Tibial artery (tissue), 4 donors: ENCODE results near the gene SPRED2.
A peak's percentile ranks its signal among the peaks of the same experiment; 100 is the strongest.

Experiments used
- DNase-seq, 2 donors: peaks; one replicate each; pipeline ENCODE4 v3.0.0-alpha.2; 2019
- H3K27ac ChIP-seq, 2 donors: fragments of 200-600 bp; sonication (generic) in 1 of 2; 1 replicate in 1 of 2; 2 replicates in 1 of 2; pipeline ENCODE4 v1.5.1; 2018 to 2019; ENCODE audit warnings: mild to moderate bottlenecking in 1 of 2
- H3K27me3 ChIP-seq, 2 donors: fragments of 200-600 bp; sonication (generic) in 1 of 2; one replicate each; pipeline versions ENCODE4 v1.5.1 to v1.6.0; 2016 to 2019
- H3K36me3 ChIP-seq, 3 donors: fragments of 200-600 bp; sonication (generic) in 2 of 3; one replicate each; pipeline ENCODE4 v1.5.1; 2016 to 2019; ENCODE audit warnings: mild to moderate bottlenecking in 2 of 3
- H3K4me1 ChIP-seq, 4 donors: fragments of 200-600 bp; sonication (generic) in 2 of 4; 1 replicate in 3 of 4; 2 replicates in 1 of 4; pipeline ENCODE4 v1.5.1; 2016 to 2019
- H3K4me3 ChIP-seq, 2 donors: fragments of 200-600 bp; sonication (generic) in 1 of 2; 1 replicate in 1 of 2; 2 replicates in 1 of 2; pipeline ENCODE4 v1.5.1; 2018 to 2019; ENCODE audit warnings: mild to moderate bottlenecking in 2 of 2
- H3K9me3 ChIP-seq, 3 donors: fragments of 200-600 bp; sonication (generic) in 1 of 3; one replicate each; pipeline ENCODE4 v1.5.1; 2016 to 2019
- CTCF ChIP-seq, 2 experiments: fragments of 200-600 bp in 1 of 2; fragments of 450-650 bp in 1 of 2; IDR thresholded peaks; one replicate each; pipeline ENCODE4 v1.5.1; 2017 to 2019; ENCODE audit warnings: antibody characterized with exemption in 2 of 2, mild to moderate bottlenecking in 1 of 2, moderate library complexity in 1 of 2
- intact Hi-C: fragments of 100-400 bp; cut with DNase I; formaldehyde crosslinking; loops from one replicate; pipeline ENCODE4 v1.15.0; 2023; ENCODE audit warnings: low total_unique reads

SPRED2 gene

GRCh38 chr2:65369574-65369973 is 62.8 kb downstream of the SPRED2 start:
- peaks cover 0 to 44% (median 19%) of the 10 kb centered on the region in 4 donors for H3K4me1 ChIP-seq
- no peak overlapping the region for H3K4me3 ChIP-seq
- no peak for DNase-seq
- no peaks in the 10 kb centered on the region for H3K36me3 ChIP-seq
- H3K9me3 ChIP-seq = no peaks in the 10 kb centered on the region
- no peak overlapping the region for H3K27ac ChIP-seq
- no peak for TF ChIP-seq CTCF (IDR thresholded peaks at IDR 0.05)
- H3K27me3 ChIP-seq = no peaks in the 10 kb centered on the region
- intact Hi-C loops = no loop called here

GRCh38 chr2:65368468-65368867 is 63.9 kb downstream of the SPRED2 start:
- peaks cover 0 to 44% (median 19%) of the 10 kb centered on the region in 4 donors for H3K4me1 ChIP-seq
- H3K27ac ChIP-seq = no peak overlapping the region
- no peak for DNase-seq
- H3K27me3 ChIP-seq = no peaks in the 10 kb centered on the region
- no peak for TF ChIP-seq CTCF (IDR thresholded peaks at IDR 0.05)
- no peaks in the 10 kb centered on the region for H3K9me3 ChIP-seq
- intact Hi-C loops = no loop called here
- H3K36me3 ChIP-seq = no peaks in the 10 kb centered on the region
- no peak overlapping the region for H3K4me3 ChIP-seq

- Histone ChIP-seq H3K9me3 (no peaks in the 10 kb centered on the region), H3K27me3 (no peaks in the 10 kb centered on the region), H3K4me3 (no peak overlapping the region), H3K27ac (no peak overlapping the region), H3K36me3 (no peaks in the 10 kb centered on the region), H3K4me1 (peaks cover 0 to 44% (median 19%) of the 10 kb centered on the region in 4 donors)
- DNase-seq = no peak
- TF ChIP-seq CTCF (IDR thresholded peaks at IDR 0.05) = no peak
- intact Hi-C loops = no loop called here
These were observed 64.9 kb downstream of the SPRED2 start for GRCh38 chr2:65367524-65367923.

GRCh38 chr2:65366595-65367125 is 65.7 kb downstream of the SPRED2 start:
- no peak overlapping the region for H3K4me3 ChIP-seq
- peaks cover 0 to 42% (median 21%) of the 10 kb centered on the region in 4 donors for H3K4me1 ChIP-seq
- intact Hi-C loops = no loop called here
- H3K36me3 ChIP-seq = no peaks in the 10 kb centered on the region
- peak overlapping the region in 1 of 2 donors; percentile 12 for H3K27ac ChIP-seq
- no peaks in the 10 kb centered on the region for H3K9me3 ChIP-seq
- DNase-seq = no peak
- no peaks in the 10 kb centered on the region for H3K27me3 ChIP-seq
- TF ChIP-seq CTCF (IDR thresholded peaks at IDR 0.05) = no peak

- Histone ChIP-seq H3K4me1 (peaks cover 0 to 33% (median 18%) of the 10 kb centered on the region in 4 donors), H3K9me3 (no peaks in the 10 kb centered on the region), H3K36me3 (no peaks in the 10 kb centered on the region), H3K4me3 (no peak overlapping the region), H3K27me3 (no peaks in the 10 kb centered on the region), H3K27ac (no peak overlapping the region)
- TF ChIP-seq CTCF (IDR thresholded peaks at IDR 0.05) = no peak
- intact Hi-C loops = no loop called here
- no peak for DNase-seq
These were observed 67.2 kb downstream of the SPRED2 start for GRCh38 chr2:65364986-65365733.
